GM10847 (cell line): ENCODE results near the gene UNC93B1.

Source experiments
- POLR2A ChIP-seq: IDR thresholded peaks from 2 replicates; pipeline ENCODE4 v1.6.1; 2011; ENCODE audit not compliant: insufficient read length; ENCODE audit errors: extremely low read depth

The UNC93B1 gene

DNA sequence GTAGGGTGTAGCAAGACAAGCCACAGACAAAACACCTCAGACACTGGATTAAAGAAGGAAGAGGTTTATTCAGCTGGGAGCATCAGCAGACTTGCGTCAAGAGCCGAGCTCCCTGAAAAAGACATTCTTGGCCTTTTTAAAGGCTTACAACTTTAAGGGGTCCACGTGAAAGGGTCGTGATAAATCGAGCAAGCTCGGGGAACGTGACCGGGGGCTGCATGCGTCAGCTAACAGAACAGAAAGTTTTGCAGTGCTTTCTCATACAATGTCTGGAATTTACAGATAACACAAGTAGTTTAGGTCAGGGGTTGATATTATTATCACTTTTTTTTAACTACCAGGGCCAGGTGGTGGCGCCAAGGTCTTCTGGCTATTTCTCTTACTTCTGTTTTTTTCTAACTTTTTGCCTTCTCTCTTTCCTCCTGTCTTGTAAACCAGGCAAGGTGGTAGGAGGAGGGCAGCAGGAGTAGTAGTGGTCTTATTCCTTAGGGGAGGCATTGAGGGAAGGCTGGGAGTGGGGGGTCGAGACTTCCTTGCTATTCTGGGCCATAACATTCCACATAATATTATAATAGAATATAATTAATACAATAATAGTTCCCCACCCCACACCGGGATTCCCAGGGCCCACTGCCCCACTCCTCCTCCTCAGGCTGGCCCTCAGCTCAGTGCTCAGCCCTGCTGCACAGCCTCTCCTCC is 5.6 kb upstream of the UNC93B1 start:
- TF ChIP-seq POLR2A, result no peak

- TF ChIP-seq POLR2A, result no peak
Measured at GRCh38 chr11:68008381-68009337, 4.8 kb upstream of the UNC93B1 start.

- no peak for TF ChIP-seq POLR2A
Measured at GRCh38 chr11:68007498-68008380, 3.8 kb upstream of the UNC93B1 start.

DNA sequence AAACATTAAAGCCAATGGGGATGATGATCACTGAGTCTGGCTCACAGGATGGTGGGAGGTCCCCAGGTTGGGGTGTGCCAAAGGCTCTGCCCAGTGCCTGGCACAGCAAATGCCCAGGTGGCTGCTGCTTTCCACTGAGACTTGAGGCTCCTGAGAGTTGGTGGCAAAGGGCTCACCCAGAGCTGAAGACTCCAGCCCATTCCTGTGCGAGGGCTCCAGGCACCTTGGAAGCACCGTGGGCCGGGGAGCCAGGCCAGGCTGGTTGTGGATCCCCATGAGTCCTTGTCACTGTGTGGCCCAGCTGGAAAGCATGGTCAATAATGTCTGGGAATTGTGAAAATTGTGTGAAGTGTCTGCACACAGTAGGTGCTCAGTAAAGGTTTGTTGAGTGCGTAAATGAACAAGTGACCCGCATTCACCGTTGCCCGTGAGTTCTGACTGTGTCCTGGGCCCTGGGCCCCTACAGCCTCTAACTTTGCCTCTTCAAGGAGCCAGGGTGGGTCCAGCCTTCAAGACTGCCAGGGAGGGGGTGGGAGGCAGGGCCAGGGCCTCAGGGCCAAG is 2.8 kb upstream of the UNC93B1 start:
- no peak for TF ChIP-seq POLR2A

DNA sequence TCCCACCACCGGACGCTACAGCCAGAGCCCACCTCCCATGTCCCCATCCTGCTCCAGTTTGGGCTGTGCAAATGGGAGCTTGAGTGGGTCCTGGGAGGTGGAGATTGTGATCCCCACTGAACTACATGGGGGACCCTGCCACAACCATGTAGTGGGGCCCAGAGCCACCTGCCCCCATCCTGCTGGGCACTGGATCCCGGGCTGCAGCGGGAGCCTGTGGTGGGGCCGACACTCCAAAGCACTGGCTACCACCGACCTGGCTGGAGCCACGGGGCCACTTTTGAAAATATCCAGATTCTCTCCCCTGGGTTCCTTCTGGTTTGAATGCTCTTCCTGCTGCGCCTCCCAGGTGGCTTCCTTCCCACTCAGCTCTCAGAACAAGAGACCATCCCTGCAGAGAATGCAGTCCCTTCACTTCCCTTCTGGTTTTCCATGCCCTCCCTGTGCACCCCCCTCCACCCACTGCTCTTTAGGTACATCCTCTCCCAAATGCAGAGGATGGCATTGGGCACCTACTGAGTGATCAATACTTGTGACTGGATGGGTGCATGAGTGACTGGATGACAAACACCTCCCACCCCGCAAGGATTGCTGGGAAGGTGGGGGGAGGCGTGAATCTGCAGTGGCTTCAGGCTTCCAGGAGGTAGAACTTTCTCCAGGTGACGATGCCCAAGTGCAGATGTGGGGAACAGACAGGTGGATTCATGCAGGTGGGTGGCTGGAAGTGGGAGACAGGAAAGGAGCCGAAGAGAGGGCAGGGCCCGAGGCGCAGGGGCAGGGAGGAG is 846 bp upstream of the UNC93B1 start:
- no peak for TF ChIP-seq POLR2A

DNA sequence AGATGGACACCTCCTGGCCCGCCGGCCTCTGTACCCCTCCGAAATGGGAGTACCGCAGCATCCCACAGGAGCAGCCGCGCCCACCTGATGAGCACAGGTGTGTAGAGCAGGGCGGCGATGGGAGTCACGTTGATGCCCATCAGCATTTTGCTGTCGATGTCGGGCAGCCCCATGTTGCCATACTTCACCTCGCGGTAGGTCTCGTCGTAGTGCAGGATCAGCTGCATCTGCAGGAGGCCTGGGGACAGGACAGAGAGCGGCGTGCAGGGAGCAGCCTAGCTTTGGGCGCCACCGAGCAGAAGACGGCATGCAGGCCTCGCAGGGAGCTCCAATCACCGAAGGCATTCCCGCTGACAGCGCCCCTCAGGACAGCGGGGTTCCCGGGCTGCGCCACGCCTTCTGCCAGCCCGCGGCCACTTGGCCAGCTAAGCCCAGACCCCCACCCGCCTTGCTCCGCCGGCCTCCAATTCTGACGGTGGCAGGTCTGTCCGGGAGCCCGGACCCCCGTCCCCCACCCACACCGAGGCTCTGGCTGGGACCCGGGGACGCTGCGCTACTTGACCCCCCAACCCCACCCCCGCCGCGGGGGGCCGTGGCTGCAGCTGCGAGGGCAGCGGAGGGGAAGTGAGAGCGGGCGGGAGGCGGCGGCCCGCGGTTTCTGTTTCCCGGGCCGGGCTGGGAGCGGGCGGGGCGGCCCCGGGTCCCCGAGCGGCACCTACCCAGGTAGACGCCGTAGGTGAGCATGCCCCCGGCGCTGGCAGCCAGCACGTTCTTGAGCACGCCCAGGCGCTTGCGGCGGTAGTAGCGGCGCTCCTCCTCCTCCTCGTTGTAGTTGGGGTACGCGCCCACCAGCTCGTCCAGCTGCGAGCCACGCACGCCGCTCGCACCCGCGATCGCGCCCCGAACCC is 705 bp downstream of the UNC93B1 start:
- TF ChIP-seq POLR2A, result peak; percentile 15

GRCh38 chr11:68002575-68002937 is 1.3 kb downstream of the UNC93B1 start:
- TF ChIP-seq POLR2A, result no peak

- no peak for TF ChIP-seq POLR2A
Measured at GRCh38 chr11:67999704-68000103, 4.2 kb downstream of the UNC93B1 start.

DNA sequence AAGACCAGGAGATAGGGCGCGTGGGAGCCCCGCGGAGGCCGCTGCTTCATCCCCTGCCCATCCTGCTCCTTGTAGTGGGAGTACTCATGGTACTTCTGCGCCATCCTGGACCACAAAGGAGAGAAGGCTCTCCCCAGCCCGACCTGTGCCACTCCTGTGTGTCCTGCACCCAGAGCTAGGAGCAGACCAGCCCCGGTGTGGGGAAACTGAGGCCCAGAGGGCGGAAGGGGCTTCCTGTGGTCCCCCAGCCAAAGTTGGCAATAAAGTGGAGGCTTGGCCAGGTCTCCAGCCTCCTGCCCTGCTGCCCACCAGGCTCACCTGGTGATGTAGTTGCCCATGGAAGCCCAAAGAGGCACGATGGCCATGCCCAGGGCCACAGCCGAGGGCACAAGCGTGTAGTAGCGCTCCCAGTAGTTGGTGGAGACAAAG is 4.7 kb downstream of the UNC93B1 start:
- no peak for TF ChIP-seq POLR2A

DNA sequence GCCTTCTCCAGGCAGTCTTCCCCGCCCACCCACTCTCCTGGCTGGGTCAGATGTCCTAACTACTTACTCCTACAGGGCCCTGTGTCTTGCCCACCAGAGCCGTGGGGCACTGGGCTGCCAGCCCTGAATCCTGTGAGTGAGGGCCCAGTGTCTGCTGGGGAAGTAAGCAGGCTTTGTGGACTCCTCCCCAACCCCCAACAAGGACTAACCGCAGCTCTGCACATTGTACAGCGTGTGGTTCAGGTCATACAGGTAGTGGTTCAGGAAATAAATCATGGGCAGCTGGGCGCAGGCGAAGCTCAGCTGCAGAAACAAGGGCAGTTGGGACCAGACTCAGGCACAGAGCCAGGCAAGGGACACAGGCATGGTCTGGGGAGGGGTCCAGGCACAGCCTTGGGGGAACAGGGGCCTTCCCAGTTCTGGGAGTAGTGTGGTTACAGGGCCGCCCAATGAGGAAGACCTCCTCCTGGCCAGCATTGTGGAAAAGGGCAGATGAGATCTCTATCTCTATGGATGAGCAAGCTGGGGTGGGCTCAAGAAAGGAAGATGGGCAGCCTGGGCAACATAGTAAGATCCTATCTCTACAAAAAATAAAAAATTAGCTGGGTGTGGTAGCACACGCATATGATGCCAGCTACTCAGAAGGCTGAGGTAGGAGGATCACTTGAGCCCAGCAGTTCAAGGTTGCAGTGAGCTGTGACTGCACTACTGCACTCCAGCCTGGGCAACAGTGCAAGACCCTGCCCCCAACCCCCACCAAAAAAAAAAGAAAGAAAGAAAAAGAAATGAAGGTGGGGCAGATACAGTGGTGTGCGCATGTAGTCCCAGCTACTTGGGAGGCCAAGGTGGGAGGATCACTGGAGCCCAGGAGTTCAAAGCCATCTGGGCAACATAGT is 5.5 kb downstream of the UNC93B1 start:
- no peak for TF ChIP-seq POLR2A

- no peak for TF ChIP-seq POLR2A
Measured at GRCh38 chr11:67997475-67997921, 6.4 kb downstream of the UNC93B1 start.
